OCI-LY1 (cell line): ENCODE data around the gene PLCB2.

Experiments used
- H2AFZ ChIP-seq: fragments of 200-600 bp; sonication (generic), shearing (Covaris generic); 2 replicates; pipeline ENCODE4 v1.6.0; 2014; ENCODE audit warnings: antibody characterized with exemption, mild to moderate bottlenecking, low read length
- H3F3A ChIP-seq: fragments of 200-600 bp; sonication (generic), shearing (Covaris generic); 2 replicates; pipeline ENCODE4 v1.6.0; 2014; ENCODE audit warnings: mild to moderate bottlenecking, antibody characterized with exemption, low read length, moderate library complexity; ENCODE audit not compliant: insufficient read depth
- H3K27ac ChIP-seq: fragments of 200-600 bp; sonication (generic); 2 replicates; pipeline ENCODE4 v1.5.1; 2014; ENCODE audit warnings: low read length, mixed run types, mild to moderate bottlenecking, low read depth; ENCODE audit not compliant: poor library complexity, severe bottlenecking
- H3K27me3 ChIP-seq: fragments of 200-600 bp; sonication (generic); 2 replicates; pipeline ENCODE4 v1.6.0; 2014; ENCODE audit warnings: antibody characterized with exemption, mild to moderate bottlenecking, low read length, moderate library complexity; ENCODE audit not compliant: insufficient read depth
- H3K36me3 ChIP-seq: fragments of 200-600 bp; sonication (generic); 2 replicates; pipeline ENCODE4 v1.6.1; 2014; ENCODE audit warnings: mild to moderate bottlenecking, antibody characterized with exemption, low read length, moderate library complexity, mixed read lengths; ENCODE audit not compliant: insufficient read depth
- H3K4me1 ChIP-seq: fragments of 200-600 bp; sonication (generic); 2 replicates; pipeline ENCODE4 v1.5.1; 2014; ENCODE audit warnings: mild to moderate bottlenecking, low read length, moderate library complexity; ENCODE audit not compliant: insufficient read depth, severe bottlenecking
- H3K4me2 ChIP-seq: fragments of 200-600 bp; sonication (generic), shearing (Covaris generic); 2 replicates; pipeline ENCODE4 v1.6.1; 2014; ENCODE audit warnings: low read length
- H3K4me3 ChIP-seq: fragments of 200-600 bp; sonication (generic); 2 replicates; pipeline ENCODE4 v1.5.1; 2014; ENCODE audit warnings: low read length, low read depth, mild to moderate bottlenecking, mixed read lengths; ENCODE audit not compliant: poor library complexity, severe bottlenecking
- H3K79me2 ChIP-seq: fragments of 200-600 bp; shearing (Covaris generic); 2 replicates; pipeline ENCODE4 v1.6.1; 2016; ENCODE audit warnings: mixed run types, low read length, mixed read lengths; ENCODE audit not compliant: insufficient read depth
- H3K9ac ChIP-seq: fragments of 200-600 bp; sonication (generic), shearing (Covaris generic); 2 replicates; pipeline ENCODE4 v1.6.1; 2014; ENCODE audit warnings: mild to moderate bottlenecking, low read length, mixed read lengths
- H3K9me2 ChIP-seq: fragments of 200-600 bp; sonication (generic), shearing (Covaris generic); 2 replicates; pipeline ENCODE4 v1.6.1; 2014; ENCODE audit warnings: low read depth, mild to moderate bottlenecking, low read length, mixed read lengths
- H3K9me3 ChIP-seq: fragments of 200-600 bp; shearing (Covaris generic); 2 replicates; pipeline ENCODE4 v1.6.1; 2014; ENCODE audit warnings: low read length, mixed read lengths
- H4K20me1 ChIP-seq: fragments of 200-600 bp; sonication (generic), shearing (Covaris generic); 2 replicates; pipeline ENCODE4 v1.6.0; 2016; ENCODE audit warnings: mild to moderate bottlenecking, low read length; ENCODE audit not compliant: insufficient read depth
- EZH2 ChIP-seq: fragments of 200-600 bp; sonication (generic), shearing (Covaris generic); IDR thresholded peaks from 2 replicates; pipeline ENCODE4 v1.8.0; 2017; ENCODE audit warnings: borderline replicate concordance, mixed run types, mild to moderate bottlenecking, antibody characterized with exemption, low read length, moderate library complexity, mixed read lengths
- TF ChIP-seq, protein P1 (sequence below): fragments of 200-600 bp; sonication (generic), shearing (Covaris generic); IDR thresholded peaks from 2 replicates; pipeline ENCODE4 v1.5.1; 2017; ENCODE audit warnings: mild to moderate bottlenecking, antibody characterized with exemption, low read length, moderate library complexity, mixed read lengths

The PLCB2 gene

DNA sequence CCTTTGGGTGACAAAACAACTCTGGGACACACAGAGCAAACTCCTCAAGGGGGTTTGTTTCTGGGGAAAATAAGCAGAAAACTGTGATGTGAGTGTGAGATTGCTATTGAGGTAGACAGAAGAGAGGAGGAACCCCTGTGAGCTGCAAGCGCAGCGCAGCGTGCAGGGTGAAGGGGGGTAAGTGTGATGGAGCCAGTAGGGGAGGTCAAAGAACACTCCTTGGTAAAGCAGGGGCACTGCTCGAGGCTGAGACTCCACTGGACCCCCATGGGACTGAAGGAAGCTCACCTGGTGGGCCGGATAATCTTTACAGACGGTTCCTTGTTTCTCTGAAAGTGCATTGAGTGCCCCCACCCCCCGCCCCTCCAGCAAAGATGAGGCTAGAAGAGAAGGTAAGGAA lies 23.3 kb upstream of the PLCB2 start:
- Histone ChIP-seq H3K27ac (no peak overlapping the region), H3K27me3 (no peaks in the 10 kb centered on the region), H2AFZ (no peak overlapping the region), H3F3A (no peaks in the 10 kb centered on the region), H3K9me2 (no peaks in the 10 kb centered on the region), H3K36me3 (no peaks in the 10 kb centered on the region), H3K4me2 (no peak overlapping the region), H3K9me3 (no peaks in the 10 kb centered on the region), H3K4me1 (peaks cover 7% of the 10 kb centered on the region), H3K9ac (no peak overlapping the region), H3K4me3 (no peak overlapping the region), H4K20me1 (no peaks in the 10 kb centered on the region), H3K79me2 (no peaks in the 10 kb centered on the region)
- no peak for TF ChIP-seq EZH2
- TF ChIP-seq, protein P1, sequence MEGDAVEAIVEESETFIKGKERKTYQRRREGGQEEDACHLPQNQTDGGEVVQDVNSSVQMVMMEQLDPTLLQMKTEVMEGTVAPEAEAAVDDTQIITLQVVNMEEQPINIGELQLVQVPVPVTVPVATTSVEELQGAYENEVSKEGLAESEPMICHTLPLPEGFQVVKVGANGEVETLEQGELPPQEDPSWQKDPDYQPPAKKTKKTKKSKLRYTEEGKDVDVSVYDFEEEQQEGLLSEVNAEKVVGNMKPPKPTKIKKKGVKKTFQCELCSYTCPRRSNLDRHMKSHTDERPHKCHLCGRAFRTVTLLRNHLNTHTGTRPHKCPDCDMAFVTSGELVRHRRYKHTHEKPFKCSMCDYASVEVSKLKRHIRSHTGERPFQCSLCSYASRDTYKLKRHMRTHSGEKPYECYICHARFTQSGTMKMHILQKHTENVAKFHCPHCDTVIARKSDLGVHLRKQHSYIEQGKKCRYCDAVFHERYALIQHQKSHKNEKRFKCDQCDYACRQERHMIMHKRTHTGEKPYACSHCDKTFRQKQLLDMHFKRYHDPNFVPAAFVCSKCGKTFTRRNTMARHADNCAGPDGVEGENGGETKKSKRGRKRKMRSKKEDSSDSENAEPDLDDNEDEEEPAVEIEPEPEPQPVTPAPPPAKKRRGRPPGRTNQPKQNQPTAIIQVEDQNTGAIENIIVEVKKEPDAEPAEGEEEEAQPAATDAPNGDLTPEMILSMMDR = no peak

DNA sequence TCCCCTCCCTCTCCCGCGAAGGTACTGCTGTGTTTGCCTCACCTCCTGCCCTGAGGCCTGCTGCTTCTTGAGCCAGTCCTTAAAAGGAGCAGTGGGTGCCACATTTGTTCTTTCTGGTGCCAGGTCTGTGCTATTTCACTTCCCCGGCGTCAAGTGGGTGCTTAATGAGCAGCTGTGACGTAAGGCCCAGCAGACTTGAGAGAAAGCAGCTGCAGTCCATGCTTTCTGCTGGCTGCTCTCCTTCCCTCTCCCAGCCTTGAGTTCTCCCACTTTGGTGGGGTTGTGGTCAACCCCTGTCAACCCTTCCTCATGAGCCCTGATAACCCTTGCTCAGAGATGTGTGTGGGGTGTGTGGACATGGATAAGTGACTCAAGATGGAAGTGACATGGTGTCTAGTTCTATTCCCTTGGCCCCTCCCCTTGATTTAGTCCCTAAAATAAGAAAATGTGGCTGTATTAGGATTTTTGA lies 22.7 kb upstream of the PLCB2 start:
- Histone ChIP-seq H3K9me3 (no peaks in the 10 kb centered on the region), H3K27ac (no peak overlapping the region), H3K79me2 (no peaks in the 10 kb centered on the region), H3K4me2 (no peak overlapping the region), H4K20me1 (no peaks in the 10 kb centered on the region), H3K27me3 (no peaks in the 10 kb centered on the region), H3F3A (no peaks in the 10 kb centered on the region), H2AFZ (no peak overlapping the region), H3K9ac (no peak overlapping the region), H3K4me3 (no peak overlapping the region), H3K9me2 (no peaks in the 10 kb centered on the region), H3K36me3 (no peaks in the 10 kb centered on the region), H3K4me1 (peaks cover 7% of the 10 kb centered on the region)
- no peak for TF ChIP-seq EZH2
- TF ChIP-seq, protein P1 = no peak

DNA sequence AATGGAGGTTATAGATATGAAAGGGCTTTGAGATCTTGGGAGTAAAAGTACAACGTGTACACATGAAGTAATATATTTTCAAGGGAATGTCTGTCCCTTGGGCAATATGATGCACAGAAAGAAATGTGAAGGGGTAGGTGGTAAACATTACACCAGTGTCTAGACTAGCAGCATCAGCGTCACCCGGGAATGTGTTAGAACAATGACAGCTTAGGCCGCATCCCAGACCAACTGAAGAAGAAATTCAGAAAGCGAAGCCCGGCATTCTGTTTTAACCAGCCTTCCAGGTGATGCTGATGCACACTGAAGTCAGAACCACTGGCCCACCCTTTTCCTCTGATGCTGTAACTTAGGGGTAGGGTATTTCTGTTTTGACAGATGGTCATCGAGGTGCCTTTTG lies 22.1 kb upstream of the PLCB2 start:
- H3K9ac ChIP-seq = no peak overlapping the region
- no peak overlapping the region for H2AFZ ChIP-seq
- no peak for TF ChIP-seq EZH2
- TF ChIP-seq, protein P1 = no peak
- H3K9me3 ChIP-seq = no peaks in the 10 kb centered on the region
- no peaks in the 10 kb centered on the region for H4K20me1 ChIP-seq
- no peak overlapping the region for H3K27ac ChIP-seq
- no peak overlapping the region for H3K4me2 ChIP-seq
- peaks cover 7% of the 10 kb centered on the region for H3K4me1 ChIP-seq
- H3K9me2 ChIP-seq = no peaks in the 10 kb centered on the region
- no peaks in the 10 kb centered on the region for H3K79me2 ChIP-seq
- H3K36me3 ChIP-seq = no peaks in the 10 kb centered on the region
- no peaks in the 10 kb centered on the region for H3F3A ChIP-seq
- H3K4me3 ChIP-seq = no peak overlapping the region
- H3K27me3 ChIP-seq = no peaks in the 10 kb centered on the region
